ENCODE results near the gene CLDND2. TPM values are rescaled to one million over a fixed set of nuclear protein-coding genes. Genes with fewer than 3 reads are reported as not detected.

Gene CLDND2
- total RNA-seq, 4 donors from 2014 or later = not detected

DNA sequence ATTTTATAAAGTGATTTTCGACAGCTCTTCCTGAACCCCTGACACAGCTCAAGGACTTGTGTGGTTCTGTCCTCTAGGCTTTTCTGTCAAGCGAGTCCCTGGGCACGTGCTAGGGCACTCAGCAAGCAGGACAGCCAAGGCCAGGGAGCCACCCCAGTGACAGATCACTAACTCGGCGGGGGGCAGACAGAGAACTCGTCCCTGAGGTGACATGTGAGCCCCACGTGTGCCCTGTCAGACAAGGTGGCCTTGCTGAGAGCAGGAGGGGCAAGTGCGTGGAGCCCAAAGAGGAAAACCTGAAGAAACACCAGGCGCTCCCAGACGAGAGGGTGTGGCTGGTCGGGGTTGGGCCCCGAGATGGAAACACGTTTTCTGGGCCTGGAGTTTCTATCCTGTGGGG is 7.6 kb downstream of the CLDND2 start:
- TF ChIP-seq, protein P1, sequence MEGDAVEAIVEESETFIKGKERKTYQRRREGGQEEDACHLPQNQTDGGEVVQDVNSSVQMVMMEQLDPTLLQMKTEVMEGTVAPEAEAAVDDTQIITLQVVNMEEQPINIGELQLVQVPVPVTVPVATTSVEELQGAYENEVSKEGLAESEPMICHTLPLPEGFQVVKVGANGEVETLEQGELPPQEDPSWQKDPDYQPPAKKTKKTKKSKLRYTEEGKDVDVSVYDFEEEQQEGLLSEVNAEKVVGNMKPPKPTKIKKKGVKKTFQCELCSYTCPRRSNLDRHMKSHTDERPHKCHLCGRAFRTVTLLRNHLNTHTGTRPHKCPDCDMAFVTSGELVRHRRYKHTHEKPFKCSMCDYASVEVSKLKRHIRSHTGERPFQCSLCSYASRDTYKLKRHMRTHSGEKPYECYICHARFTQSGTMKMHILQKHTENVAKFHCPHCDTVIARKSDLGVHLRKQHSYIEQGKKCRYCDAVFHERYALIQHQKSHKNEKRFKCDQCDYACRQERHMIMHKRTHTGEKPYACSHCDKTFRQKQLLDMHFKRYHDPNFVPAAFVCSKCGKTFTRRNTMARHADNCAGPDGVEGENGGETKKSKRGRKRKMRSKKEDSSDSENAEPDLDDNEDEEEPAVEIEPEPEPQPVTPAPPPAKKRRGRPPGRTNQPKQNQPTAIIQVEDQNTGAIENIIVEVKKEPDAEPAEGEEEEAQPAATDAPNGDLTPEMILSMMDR (IDR thresholded peaks at IDR 0.05) = no peak
- TF ChIP-seq POLR2A (IDR thresholded peaks at IDR 0.05) = no peak
- intact Hi-C loops (cut with DNase I) = no loop called here
- no peak overlapping the region for H3K4me3 ChIP-seq
- no peaks in the 10 kb centered on the region for H3K27me3 ChIP-seq
- H3K9me3 ChIP-seq = no peaks in the 10 kb centered on the region
- peaks cover 35 to 59% (median 35%) of the 10 kb centered on the region in 3 donors for H3K4me1 ChIP-seq
- peak overlapping the region in 1 of 4 donors; percentile 43 for H3K27ac ChIP-seq
- DNase-seq = no peak
- 80 to 93% methylated on average over 6 to 13 of the region's 13 CpGs for WGBS, 2 donors
- H3K36me3 ChIP-seq = no peaks in the 10 kb centered on the region

DNA sequence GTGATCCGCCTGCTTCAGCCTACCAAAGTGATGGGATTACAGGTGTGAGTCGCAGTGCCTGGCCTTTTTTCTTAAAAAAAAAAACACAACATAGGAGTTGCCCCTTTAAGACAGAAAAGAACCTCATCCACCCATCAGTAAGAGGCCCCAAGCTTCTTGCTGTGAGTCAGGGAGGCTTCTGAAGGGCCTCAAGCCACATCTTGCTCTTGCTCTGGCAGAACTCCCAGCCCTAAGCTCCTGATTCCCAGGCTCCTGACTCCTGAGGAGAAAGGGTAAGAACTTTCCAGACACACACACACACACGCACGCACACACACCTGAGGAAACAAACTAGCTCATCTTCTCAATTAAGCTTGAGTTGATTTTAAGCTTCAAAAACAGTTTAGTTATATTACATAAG is 9.5 kb downstream of the CLDND2 start:
- Histone ChIP-seq H3K27me3 (no peaks in the 10 kb centered on the region), H3K36me3 (no peaks in the 10 kb centered on the region), H3K4me1 (peaks cover 20 to 50% (median 23%) of the 10 kb centered on the region in 3 donors), H3K4me3 (no peak overlapping the region), H3K27ac (peak overlapping the region in 3 of 4 donors; percentile 31 to 78 (median 63)), H3K9me3 (no peaks in the 10 kb centered on the region)
- intact Hi-C loops (cut with DNase I) = no loop called here
- WGBS, 2 donors = 59 to 68% methylated on average over 2 to 4 of the region's 4 CpGs
- no peak for DNase-seq
- TF ChIP-seq POLR2A (IDR thresholded peaks at IDR 0.05) = no peak
- TF ChIP-seq, protein P1 (IDR thresholded peaks at IDR 0.05) = no peak

DNA sequence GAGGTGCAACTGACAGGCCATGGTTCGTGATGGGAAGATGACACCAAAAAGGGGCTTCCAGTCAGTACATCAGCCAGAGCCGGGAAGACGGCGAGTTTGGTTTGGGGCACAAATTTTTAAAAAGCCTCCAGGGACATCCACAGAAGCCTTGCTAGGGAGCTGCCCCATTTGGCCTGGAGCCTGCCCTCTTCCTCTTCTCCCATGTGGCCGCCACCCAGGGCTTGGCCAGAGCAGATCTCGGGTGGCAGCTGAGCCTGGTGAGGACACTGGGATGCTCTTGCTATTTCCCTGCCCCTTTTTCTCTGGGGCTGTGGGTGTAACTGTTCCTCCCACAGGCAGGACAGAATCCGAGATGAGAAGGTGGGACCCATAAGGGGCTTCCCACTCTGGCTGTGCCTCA is 10.9 kb downstream of the CLDND2 start:
- WGBS, 2 donors = 75 to 95% methylated on average over 4 to 6 of the region's 7 CpGs
- TF ChIP-seq, protein P1 (IDR thresholded peaks at IDR 0.05) = no peak
- TF ChIP-seq POLR2A (IDR thresholded peaks at IDR 0.05) = no peak

DNA sequence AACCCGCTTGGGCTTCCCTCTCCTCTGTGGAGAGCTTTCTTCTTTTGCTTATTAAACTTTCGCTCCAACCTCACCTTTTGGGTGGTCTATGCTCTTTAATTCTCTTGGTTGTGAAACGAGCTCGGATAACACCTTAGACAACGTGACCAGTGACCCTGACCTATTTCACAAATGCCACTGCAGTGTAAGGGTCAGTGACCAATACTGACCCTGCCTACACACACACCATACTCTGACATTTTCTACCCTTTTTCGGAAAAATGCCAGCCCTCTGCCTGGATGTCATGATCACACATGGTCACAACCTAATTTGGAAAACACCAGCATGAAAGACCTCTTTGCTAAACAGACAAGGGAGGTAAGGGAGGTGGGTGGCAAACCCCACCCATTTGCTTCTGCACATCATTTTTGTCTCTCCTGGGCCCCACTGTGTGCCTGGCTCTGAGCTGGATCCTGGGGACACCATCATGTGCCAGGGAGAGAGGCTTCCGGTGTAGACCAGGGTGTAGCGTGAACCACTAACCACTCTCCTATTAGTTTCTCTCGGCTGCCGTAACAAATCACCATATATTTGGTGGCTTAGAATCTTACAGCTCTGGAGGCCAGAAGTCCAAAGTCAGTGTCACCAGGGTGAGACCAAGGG is 12.5 kb downstream of the CLDND2 start:
- intact Hi-C loops (cut with DNase I) = no loop called here
- Histone ChIP-seq H3K36me3 (peaks cover 0 to 18% (median 0%) of the 10 kb centered on the region in 3 donors), H3K4me1 (peaks cover 0 to 30% (median 11%) of the 10 kb centered on the region in 3 donors), H3K27me3 (no peaks in the 10 kb centered on the region), H3K27ac (no peak overlapping the region), H3K4me3 (no peak overlapping the region), H3K9me3 (no peaks in the 10 kb centered on the region)
- WGBS, 2 donors = 90% methylated on average over 8 to 10 of the region's 10 CpGs
- TF ChIP-seq, protein P1 (IDR thresholded peaks at IDR 0.05) = no peak
- TF ChIP-seq POLR2A (IDR thresholded peaks at IDR 0.05) = no peak
- no peak for DNase-seq

More for the DNA sequence above, 10.9 kb downstream of the CLDND2 start:
- peaks cover 0 to 2% (median 0%) of the 10 kb centered on the region in 3 donors for H3K36me3 ChIP-seq
- H3K9me3 ChIP-seq = no peaks in the 10 kb centered on the region
- no peak for DNase-seq
- no peak overlapping the region for H3K27ac ChIP-seq
- H3K4me1 ChIP-seq = peaks cover 9 to 39% (median 18%) of the 10 kb centered on the region in 3 donors
- intact Hi-C loops (cut with DNase I) = no loop called here
- H3K4me3 ChIP-seq = no peak overlapping the region
- no peaks in the 10 kb centered on the region for H3K27me3 ChIP-seq

DNA sequence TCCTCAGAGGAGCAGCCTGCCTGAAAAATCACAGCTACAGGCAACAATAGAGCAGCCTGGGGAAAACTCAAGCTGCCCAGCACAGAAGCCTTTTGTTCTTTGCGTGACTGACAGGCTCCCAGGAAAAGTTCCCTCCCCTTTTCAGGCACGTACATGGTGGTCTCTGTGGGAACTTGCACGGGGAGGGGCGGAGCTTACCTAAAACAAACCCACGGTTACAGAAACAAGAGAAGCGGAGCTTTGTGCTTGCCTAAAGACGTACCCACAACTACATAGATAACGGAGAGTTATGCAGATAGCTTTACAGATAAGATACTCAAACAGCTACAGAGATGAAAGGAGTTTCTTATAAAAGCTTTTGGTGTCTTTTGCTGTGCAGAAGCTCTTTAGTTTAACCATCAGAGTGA is 14.1 kb downstream of the CLDND2 start:
- intact Hi-C loops (cut with DNase I) = no loop called here
- Histone ChIP-seq H3K27ac (no peak overlapping the region), H3K36me3 (peaks cover 4 to 34% (median 6%) of the 10 kb centered on the region in 3 donors), H3K4me3 (no peak overlapping the region), H3K4me1 (peaks cover 0 to 38% (median 15%) of the 10 kb centered on the region in 3 donors), H3K9me3 (no peaks in the 10 kb centered on the region), H3K27me3 (no peaks in the 10 kb centered on the region)
- 62 to 69% methylated on average over 8 of the region's 8 CpGs for WGBS, 2 donors
- TF ChIP-seq, protein P1 (IDR thresholded peaks at IDR 0.05) = no peak
- no peak for TF ChIP-seq POLR2A (IDR thresholded peaks at IDR 0.05)
- no peak for DNase-seq

Measured in esophagus squamous epithelium (tissue), 5 donors.